Fibroblast of pulmonary artery (primary cell): ENCODE results near the gene SYT5.
"Not testable (repeated sequence)": the region's sequence is repeated elsewhere in the genome, so short reads cannot be mapped to it uniquely, and the experiment has no call there.

Experiments
- DNase-seq: peaks from one replicate; pipeline ENCODE4 v3.0.0-alpha.2; 2010; ENCODE audit warnings: low read depth
- H3K4me3 ChIP-seq: replicated peaks from 2 replicates; pipeline ENCODE4 v1.5.1; 2011; ENCODE audit warnings: low read depth, mild to moderate bottlenecking, control low read depth, low read length, moderate library complexity
- TF ChIP-seq, protein P1 (sequence below): IDR thresholded peaks from 2 replicates; pipeline ENCODE4 v1.5.1; 2011; ENCODE audit warnings: mild to moderate bottlenecking, control low read depth, low read length, inconsistent platforms; ENCODE audit errors: missing control alignments

SYT5 gene

DNA sequence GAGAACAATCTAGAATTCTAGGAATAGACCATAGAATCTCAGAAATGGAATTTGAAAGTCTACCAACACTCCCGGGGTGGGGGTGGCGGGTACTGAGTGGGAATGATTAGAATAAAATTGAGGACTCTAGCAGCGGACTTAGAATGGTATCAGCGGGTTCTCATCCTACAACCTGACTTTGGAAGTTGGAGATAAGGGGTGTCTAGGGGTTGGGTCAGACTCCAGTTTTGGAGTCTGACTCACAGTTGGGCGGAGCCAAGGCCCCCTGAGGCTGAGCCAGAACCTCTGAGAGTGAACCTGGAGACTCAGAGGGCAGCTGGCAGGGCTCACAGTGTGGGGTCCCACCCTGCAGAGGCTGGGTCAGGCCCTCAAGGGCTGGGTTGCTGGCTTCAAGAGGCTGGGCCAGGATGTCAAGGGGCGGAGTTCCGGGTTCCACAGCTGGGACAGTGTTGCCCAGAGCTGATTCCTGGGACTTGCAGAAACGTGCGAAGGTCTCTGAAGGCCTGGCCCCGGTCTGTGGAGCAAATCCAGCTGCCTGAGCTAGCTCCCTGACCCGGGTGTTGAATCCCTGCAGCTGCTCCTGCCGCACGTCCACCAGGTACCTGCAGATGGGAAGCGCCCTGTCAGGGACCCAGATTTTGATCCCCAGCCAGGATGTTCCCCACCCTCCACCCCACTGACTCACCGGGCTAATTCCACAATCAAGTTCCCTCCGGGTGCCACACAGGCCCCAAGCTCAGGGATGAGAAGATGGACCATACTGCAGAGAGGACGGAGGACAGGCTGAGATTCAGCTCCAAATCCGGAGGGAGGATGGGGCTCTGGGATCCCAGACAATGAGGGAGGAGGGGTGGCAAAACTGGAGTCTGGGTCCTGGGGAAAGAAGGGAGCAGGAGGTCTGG lies 21.0 kb downstream of the SYT5 start:
- DNase-seq = peak; percentile 49
- no peak overlapping the region for H3K4me3 ChIP-seq
- TF ChIP-seq, protein P1, sequence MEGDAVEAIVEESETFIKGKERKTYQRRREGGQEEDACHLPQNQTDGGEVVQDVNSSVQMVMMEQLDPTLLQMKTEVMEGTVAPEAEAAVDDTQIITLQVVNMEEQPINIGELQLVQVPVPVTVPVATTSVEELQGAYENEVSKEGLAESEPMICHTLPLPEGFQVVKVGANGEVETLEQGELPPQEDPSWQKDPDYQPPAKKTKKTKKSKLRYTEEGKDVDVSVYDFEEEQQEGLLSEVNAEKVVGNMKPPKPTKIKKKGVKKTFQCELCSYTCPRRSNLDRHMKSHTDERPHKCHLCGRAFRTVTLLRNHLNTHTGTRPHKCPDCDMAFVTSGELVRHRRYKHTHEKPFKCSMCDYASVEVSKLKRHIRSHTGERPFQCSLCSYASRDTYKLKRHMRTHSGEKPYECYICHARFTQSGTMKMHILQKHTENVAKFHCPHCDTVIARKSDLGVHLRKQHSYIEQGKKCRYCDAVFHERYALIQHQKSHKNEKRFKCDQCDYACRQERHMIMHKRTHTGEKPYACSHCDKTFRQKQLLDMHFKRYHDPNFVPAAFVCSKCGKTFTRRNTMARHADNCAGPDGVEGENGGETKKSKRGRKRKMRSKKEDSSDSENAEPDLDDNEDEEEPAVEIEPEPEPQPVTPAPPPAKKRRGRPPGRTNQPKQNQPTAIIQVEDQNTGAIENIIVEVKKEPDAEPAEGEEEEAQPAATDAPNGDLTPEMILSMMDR = no peak

DNA sequence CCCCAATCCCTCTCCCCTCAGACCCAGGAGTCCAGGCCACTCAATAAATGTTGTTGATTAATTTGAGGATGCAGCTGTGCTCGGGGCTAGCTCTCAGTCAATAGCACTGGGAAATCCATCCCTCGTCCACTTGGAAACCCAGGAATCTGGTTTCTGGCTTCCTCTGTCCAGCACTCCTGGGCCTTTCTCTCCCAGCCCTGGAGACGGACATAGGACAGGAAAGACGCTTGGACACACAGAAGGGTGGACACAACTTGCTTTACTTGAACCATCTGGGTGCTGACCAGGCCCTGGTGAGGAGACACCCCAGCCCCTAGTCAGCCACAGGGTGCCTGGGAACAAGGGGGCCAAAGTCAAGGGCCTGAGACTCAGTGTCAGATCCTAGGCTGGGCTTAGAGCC lies 21.7 kb downstream of the SYT5 start:
- TF ChIP-seq, protein P1 = no peak
- no peak overlapping the region for H3K4me3 ChIP-seq
- DNase-seq = no peak

DNA sequence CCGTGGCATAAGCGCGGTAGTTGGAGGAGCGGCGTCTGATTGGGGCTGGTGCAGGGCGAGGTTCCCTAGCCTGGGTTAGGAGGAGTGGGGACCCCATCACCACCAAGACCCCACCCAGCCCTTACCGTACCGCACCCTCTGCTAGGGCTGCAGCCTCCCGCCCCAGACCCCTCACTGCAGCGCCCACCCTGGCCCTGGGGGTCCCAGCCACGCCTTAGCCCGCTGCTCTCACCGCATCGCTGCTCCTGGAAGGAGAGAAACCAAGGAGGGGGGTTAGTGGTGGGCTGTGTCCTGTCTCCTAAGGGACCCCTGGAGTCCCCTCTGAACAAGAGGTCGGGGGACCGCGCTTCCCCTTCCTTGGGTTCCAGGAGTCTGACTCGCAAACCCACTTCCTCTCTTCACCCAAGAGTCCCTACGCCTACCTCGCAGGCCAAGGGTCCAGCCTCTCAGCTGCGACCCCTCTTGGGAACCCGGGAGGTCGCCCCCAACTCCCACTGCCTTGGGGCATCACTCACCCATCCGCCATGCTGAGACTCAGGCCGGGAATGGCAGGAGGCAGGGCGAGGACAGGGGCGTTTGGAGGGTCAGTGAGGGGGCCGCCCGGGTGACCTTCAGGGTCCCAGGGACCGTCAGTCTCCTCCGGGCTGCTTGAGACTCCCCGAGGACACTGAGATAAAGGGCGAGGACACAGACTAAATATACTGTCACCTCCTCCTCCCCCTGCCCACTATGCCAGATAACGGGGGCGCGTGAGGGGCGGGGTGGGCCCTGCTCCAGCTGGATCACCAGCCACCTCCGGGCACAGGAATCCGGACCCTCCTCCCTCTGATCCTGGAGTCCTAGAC lies 22.8 kb downstream of the SYT5 start, which contains the start of gene TNNI3:
Gene TNNI3 (minus strand): TSS at position 669 of the 845 bp plus-strand sequence. CDS start 143 bp downstream, at position 526.
- H3K4me3 ChIP-seq = no peak within 1 kb of the TSS
- TF ChIP-seq, protein P1 = no peak
- DNase-seq = no peak

DNA sequence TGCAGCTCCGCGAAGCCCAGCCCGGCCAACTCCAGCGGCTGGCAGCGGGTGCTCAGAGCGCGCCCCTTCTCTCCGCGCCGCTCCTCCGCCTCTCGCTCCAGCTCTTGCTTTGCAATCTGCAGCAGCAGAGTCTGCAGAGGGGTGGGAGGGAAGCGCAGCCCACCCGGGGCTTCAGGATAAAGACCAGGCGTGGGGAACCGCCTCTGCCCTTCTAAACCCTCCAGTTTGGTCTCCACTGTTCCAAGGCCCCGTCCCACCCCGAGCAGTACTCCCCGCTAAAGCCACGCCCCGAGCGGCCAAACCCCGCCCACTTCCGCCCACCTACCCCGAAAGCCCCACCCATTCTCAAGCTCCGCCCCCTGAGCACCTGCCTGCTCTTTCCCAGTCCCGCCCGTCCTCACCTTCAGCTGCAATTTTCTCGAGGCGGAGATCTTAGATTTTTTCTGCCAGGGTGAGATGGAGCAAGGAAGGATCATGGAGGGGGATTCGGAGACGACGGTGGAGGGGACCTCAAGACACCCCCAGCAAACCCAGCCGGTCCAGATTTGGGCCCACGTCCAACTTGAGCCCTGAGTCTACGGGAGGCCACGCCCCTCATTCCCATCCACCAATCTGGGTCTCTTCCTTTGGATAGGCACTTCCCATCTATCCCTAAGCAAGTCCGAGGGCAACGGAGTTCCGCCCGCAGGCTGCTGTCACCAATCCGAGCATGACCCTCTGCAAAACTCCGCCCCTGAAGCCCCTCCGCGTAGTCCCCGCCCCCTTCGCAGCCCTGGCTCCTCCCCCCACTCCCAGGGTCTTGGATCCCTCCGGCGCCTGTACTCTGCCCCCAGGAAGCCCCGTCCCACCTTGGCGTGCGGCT lies 23.7 kb downstream of the SYT5 start:
- TF ChIP-seq, protein P1 = no peak
- H3K4me3 ChIP-seq = no peak overlapping the region

DNA sequence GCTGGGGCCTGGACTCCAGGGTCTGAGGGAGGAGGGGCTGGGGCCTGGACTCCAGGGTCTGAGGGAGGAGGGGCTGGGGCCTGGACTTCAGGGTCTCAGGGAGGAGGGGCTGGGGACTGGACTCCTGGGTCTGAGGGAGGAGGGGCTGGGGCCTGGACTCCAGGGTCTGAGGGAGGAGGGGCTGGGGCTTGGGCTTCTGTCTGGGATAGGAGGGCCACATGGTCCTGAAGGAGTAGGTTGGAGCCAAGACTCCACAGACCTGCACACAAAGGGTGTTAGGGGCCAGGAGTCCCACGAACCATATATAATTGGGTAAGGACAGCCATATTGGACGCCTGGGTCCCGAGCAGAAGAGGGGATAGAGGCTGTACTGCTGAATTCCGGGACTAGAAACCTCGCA lies 24.3 kb downstream of the SYT5 start:
- DNase-seq, H3K4me3 ChIP-seq: not testable (repeated sequence)

More for the DNA sequence above, 23.7 kb downstream of the SYT5 start:
- DNase-seq = peak; percentile 40

DNA sequence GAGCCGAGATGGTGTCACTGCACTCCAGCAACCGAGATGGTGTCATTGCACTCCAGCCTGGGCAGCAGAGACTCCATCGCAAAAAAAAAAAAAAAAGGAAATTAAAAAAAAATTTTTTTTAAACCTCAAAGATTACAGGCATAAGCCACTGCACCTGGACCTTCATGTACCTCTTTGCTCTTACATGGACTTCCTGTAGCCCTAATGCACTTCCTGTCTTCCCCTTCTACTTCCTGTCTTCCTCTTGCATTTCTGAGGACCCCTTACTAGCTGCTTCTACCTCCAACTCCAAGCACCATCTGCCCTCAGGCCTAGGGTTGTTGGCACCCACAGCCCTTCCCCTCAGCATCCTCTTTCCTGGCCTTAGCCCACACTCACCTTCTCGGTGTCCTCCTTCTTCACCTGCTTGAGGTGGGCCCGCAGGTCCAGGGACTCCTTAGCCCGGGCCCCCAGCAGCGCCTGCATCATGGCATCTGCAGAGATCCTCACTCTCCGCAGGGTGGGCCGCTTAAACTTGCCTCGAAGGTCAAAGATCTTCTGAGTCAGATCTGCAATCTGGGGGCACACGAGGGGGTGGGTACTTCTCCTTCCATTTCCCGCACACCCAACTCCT lies 26.3 kb downstream of the SYT5 start:
- DNase-seq = no peak
- no peak overlapping the region for H3K4me3 ChIP-seq
- TF ChIP-seq, protein P1 = no peak
